Measurements from ENCODE around the gene GBP5.
"Not testable (repeated sequence)": the region's sequence is repeated elsewhere in the genome, so short reads cannot be mapped to it uniquely, and the experiment has no call there.

GBP5 gene, protein sequence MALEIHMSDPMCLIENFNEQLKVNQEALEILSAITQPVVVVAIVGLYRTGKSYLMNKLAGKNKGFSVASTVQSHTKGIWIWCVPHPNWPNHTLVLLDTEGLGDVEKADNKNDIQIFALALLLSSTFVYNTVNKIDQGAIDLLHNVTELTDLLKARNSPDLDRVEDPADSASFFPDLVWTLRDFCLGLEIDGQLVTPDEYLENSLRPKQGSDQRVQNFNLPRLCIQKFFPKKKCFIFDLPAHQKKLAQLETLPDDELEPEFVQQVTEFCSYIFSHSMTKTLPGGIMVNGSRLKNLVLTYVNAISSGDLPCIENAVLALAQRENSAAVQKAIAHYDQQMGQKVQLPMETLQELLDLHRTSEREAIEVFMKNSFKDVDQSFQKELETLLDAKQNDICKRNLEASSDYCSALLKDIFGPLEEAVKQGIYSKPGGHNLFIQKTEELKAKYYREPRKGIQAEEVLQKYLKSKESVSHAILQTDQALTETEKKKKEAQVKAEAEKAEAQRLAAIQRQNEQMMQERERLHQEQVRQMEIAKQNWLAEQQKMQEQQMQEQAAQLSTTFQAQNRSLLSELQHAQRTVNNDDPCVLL

DNA sequence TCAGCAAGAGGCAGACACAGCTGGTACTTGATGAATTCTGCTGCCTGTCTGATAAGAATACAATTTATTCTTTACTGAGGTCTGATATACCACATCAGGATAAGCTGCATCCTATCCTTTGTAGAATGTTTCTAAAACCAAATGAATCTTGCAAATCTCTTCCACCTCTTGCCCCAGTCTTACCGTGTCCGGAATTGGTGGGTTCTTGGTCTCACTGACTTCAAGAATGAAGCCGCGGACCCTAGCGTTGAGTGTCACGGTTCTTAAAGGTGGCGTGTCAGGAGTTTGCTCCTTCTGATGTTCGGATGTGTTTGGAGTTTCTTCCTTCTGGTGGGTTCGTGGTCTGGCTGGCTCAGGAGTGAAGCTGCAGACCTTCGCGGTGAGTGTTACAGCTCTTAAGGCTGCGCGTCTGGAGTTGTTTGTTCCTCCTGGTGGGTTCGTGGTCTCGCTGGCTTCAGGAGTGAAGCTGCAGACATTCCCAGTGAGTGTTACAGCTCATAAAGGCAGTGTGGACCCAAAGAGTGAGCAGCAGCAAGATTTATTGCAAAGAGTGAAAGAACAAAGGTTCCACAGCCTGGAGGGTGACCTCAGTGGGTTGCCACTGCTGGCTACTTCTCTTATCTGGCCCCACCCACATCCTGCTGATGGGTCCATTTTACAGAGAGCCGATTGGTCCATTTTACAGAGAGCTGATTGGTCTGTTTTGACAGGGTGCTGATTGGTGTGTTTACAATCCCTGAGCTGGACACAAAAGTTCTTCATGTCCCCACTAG, at the start of gene GBP5:
TSS of gene GBP5 (minus strand) at position 592 of the 773 bp plus-strand sequence. CDS start 3,305 bp downstream, outside the sequence.
- DNase-seq = not testable (repeated sequence)

DNA sequence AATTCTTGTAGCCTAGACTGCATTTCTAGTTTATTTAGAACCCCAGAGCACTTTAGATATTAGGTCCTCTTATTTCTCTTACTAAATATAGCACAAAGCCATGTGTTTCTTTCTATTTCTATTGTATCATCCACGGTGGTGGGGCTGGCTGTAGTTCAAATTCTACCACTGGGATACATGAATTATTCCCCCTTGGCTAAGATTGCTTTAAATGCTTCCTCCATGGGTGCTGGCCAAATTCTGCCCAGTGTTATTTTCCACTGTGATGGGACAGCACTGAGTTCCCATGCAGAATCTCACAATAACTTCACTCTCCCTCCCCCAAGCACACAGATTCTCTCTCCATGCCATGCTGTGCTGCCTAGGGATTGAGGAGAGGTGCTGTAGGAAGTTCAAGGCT, 49.7 kb upstream of the GBP5 start:
- no peak for DNase-seq

GRCh38 chr1:89312572-89312971, 39.9 kb upstream of the GBP5 start:
- no peak for DNase-seq

- peak; percentile 12 for DNase-seq
Measured at GRCh38 chr1:89311757-89312156, 39.1 kb upstream of the GBP5 start.

DNA sequence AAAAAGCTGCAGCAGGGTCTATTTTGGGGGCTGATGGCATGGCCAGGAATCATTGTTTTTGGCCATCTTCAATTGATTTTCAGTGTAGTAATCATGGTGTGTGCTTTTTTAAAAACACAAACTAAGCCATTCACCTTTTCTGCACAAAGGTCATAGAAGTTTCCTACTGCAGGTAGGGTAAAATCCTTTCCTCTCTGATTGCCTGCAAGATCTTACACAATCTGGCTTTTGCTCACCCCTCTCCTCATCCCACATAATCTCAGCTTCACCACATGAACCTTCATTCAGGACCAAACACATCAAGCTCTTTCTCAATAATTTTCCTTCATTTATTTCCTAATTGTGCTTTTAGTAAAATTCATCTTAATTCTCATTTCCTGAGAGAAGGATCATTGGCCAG, 38.3 kb upstream of the GBP5 start:
- DNase-seq = no peak

DNA sequence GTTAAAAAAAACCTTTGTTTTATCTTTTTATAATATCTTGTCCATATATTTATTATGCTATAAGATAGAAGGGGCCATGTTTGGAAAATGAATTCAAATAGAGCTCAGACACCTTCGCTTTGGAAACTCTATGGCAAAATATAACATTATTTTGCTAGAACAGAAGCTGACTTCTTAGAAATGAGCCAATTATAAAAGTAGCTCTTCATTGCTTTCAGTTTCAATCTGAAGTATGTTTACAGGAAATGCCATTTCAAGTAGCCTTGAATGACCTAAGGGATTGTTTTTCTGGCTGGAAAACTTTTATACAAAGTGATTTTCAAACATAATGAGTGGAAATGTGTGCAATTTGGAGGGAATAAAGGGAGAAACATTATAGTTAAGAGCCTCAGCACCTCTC, 37.8 kb upstream of the GBP5 start:
- no peak for DNase-seq

GRCh38 chr1:89309828-89310227, 37.2 kb upstream of the GBP5 start:
- DNase-seq = no peak

- DNase-seq = no peak
Measured at GRCh38 chr1:89306273-89306672, 33.6 kb upstream of the GBP5 start.

- no peak for DNase-seq
Measured at GRCh38 chr1:89305493-89305892, 32.8 kb upstream of the GBP5 start.

DNA sequence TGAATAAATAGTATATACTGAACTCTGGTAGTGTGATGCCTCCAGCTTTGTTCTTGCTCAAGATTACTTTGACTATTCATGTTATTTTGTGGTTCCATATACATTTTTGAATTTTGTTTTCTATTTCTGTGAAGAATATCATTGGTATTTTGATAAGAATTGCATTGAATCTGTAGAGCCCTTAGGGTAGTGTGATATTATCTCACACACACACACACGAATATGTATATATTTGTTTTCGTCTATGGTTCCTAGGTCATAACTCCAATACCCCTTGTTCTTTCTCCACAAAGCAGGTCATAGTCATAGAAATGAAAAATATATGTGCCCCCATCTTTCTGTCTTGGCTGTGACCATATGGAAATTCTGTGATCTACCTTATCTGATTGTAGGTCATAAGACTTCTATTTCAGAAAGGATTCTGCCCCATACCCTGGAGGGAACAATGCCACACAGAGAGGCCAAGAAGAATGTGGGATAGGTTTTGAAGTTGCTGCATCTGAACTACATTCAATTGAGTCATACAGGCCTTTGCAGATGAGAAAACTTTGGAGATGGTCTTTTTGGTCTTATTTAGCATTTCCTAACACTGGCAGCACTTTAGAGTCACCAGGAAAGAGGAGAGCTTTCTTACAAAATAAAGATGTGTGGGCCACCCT, 32.0 kb upstream of the GBP5 start:
- no peak for DNase-seq

DNA sequence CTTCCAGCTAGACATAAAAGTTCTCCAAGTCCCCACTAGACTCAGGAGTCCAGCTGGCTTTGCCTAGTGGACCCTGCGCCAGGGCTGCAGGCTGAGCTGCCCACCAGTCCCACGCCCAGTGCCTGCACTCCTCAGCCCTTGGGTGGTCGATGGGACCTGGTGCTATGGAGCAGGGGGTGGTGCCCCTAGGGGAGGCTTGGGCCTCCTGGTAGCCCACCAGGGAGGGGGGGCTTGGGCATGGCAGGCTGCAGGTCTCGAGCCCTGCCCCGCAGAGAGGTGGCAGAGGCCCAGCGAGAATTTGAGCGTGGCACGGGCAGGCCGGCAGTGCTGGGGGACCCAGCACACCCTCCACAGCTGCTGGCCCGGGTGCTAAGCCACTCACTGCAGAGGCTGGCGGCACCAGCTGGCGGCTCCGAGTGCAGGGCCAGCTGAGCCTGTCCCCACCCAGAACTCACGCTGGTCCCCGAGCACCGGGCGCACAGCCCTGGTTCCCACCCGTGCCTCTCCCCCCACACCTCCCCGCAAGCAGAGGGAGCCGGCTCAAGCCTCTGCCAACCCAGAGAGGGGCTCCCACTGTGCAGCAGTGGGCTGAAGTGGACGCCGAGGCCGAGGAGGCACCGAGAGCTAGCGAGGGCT, 30.2 kb upstream of the GBP5 start:
- no peak for DNase-seq

DNA sequence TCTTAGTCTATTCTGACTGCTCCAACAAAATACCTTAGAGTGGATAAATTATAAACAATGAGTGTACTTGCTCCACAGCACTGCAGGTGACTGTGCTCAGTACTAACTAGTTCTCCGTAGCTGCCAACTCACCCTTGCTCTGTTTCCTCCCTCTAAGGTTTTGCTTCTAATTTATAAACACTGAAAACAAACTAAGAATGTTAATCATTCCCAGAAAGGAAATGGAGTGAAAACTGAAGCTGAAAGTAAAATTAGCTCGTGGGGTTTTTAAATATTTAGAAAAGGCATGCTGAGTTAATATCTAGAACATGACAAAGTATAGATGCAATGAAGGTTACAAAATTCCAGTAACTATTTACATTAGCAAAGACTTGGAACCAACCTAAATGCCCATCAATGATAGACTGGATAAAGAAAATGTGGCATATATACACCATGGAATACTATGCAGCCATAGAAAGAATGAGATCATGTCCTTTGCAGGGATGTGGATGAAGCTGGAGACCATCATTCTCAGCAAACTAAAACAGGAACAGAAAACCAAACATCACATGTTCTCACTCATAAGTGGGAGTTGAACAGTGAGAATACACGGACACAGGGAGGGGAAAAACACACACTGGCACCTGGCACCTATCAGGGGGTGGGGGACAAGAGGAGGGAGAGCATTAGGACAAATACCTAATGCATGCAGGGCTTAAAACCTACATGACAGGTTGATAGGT, 27.2 kb upstream of the GBP5 start:
- DNase-seq = not testable (repeated sequence)

DNA sequence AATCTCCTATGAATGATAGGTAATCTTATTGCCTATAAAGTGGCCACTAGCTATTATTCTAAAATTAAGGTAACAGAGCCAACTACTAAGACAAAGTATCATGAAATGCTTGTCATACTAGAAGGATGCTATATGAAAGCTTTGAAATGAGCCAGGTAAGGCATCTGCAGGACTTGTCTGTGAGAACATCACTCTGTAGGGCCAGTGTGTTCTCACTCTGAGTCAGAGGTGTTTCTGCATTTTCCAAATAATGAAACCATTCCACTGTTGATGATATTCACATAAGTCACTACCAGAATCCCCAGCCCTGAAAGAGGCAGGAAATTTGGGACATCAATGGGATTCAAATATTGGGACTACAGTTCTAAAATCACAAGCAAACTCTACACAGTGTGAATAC, 25.8 kb upstream of the GBP5 start:
- no peak for DNase-seq

DNA sequence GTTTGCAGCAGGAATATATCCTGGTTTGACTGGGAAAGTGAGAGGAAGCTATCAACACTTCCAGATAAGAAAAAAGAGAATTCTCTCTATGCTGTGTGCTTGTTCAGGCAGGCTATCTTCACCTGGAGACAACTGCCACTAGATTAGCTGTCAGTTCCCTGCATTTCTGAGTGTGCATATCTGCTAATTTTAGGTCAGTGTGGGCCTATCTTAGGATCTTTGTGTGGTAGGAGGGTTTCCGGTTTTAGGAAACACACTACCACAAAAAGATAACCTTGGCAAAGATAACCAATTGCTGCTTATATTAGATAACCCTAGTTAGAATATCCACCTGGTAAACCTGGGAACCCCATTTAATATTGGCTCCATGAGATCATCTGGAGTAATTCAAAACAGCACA, 22.5 kb upstream of the GBP5 start:
- DNase-seq = no peak

DNA sequence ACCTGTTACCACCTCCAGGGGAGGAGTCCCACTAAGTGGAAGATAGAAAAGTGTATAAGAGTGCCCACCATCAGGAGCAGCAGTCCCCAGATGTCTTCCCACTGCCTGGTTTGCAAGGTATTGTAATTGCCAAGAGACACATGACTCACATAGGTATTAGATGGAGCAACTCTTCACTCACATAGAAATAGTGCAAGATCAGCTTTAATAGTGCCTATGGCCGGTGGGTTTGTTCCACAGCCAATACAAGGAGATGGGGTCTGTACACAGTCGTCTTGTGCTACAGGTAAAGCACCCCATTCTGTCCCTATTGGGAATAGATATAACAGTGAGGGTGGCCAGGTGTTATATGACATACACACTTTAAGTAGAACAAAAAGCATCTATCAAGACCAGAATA, 18.6 kb upstream of the GBP5 start:
- no peak for DNase-seq

- DNase-seq = no peak
Measured at GRCh38 chr1:89288051-89288340, 15.3 kb upstream of the GBP5 start.

GRCh38 chr1:89287181-89288050, 14.8 kb upstream of the GBP5 start:
- no peak for DNase-seq

- DNase-seq = no peak
Measured at GRCh38 chr1:89286549-89287180, 14.0 kb upstream of the GBP5 start.

GRCh38 chr1:89285745-89286380, 13.2 kb upstream of the GBP5 start:
- DNase-seq = no peak

DNA sequence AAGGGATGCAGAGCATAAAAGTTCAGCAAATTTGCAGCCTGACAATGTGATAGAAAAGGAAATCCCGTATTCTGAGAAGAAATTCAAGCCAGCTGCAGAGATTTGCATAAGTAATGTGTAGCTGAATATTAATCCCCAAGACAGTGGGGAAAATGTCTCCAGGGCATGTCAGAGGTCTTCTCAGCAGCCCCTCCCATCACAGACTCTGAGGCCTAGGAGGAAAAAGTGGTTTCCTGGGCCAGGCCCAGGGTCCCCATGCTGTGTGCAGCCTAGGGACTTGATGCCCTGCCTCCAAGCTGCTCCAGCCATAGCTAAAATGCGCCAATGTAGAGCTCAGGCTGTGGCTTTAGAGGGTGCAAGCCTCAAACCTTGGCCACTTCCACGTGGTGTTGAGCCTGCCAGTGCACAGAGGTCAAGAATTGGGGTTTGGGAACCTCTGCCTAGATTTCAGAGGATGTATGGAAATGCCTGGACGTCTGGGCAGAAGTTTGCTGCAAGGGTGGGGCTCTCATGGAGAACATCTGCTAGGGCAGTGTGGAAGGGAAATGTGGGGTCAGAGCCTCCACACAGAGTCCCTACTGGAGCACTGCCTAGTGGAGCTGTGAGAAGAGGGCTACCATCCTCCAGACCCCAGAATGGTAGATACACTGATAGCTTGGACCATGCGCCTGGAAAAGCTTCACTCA, 11.6 kb upstream of the GBP5 start:
- not testable (repeated sequence) for DNase-seq
